PC-9 (cell line): ENCODE measurements around the gene SLC43A3.

Experiments used
- CTCF ChIP-seq: fragments of 200-600 bp; sonication (generic); conservative IDR thresholded peaks from 2 replicates; pipeline ENCODE4 v1.6.1; 2017; ENCODE audit warnings: mixed run types, antibody characterized with exemption, mild to moderate bottlenecking, moderate library complexity
- EZH2 ChIP-seq: fragments of 200-600 bp; sonication (generic); IDR thresholded peaks from 2 replicates; pipeline ENCODE4 v1.8.0; 2017; ENCODE audit warnings: antibody characterized with exemption, low read depth

GRCh38 chr11:57363131-57364080 is 63.5 kb downstream of the SLC43A3 start:
- TF ChIP-seq CTCF (no peak), EZH2 (no peak)
